H1 (cell line): ENCODE data around the gene NOM1. TPM values are rescaled to one million over a fixed set of nuclear protein-coding genes. Genes with fewer than 3 reads are reported as not detected.
A peak's percentile ranks its signal among the peaks of the same experiment; 100 is the strongest.

Source experiments
- CTCF ChIA-PET: fragments of 300-600 bp; sonication (Branson Sonifier 250); formaldehyde crosslinking; loops from one replicate; lab custom pipeline; 2021; ENCODE audit not compliant: partially characterized antibody; lab: Charles Lee
- POLR2A ChIA-PET: fragments of 300-600 bp; sonication (Branson Sonifier 250); formaldehyde crosslinking; loops from one replicate; lab custom pipeline; 2021; ENCODE audit warnings: inconsistent platforms; ENCODE audit not compliant: partially characterized antibody; lab: Charles Lee
- DNase-seq, 2 experiments: peaks; one replicate each; pipeline versions ENCODE4 v3.0.0 to v3.0.0-alpha.2; 2010 to 2022; ENCODE audit warnings: low spot score in 2 of 2, low read depth in 1 of 2, mixed read lengths in 1 of 2
- FAIRE-seq: peaks from 2 replicates; lab custom pipeline; 2011; peaks lifted over from hg19 to GRCh38; lab: Jason Lieb, UNC
- H2AFZ ChIP-seq: 2 replicates; pipeline ENCODE4 v1.8.1; 2012; ENCODE audit warnings: low read length, inconsistent platforms
- H2AK5ac ChIP-seq: 2 replicates; pipeline ENCODE4 v1.6.1; 2013; ENCODE audit warnings: low read depth, low read length
- H2BK120ac ChIP-seq: replicated peaks from 2 replicates; pipeline ENCODE3; 2013; ENCODE audit warnings: low read depth, low read length, inconsistent platforms
- H2BK12ac ChIP-seq: 2 replicates; pipeline ENCODE4 v1.6.1; 2013; ENCODE audit warnings: low read depth, low read length
- H2BK15ac ChIP-seq: 2 replicates; pipeline ENCODE4 v1.6.1; 2013; ENCODE audit warnings: low read length
- H2BK20ac ChIP-seq: 2 replicates; pipeline ENCODE4 v1.6.1; 2013; ENCODE audit warnings: low read length
- H2BK5ac ChIP-seq: 2 replicates; pipeline ENCODE4 v1.6.1; 2013; ENCODE audit warnings: low read depth, low read length
- H3K14ac ChIP-seq: 2 replicates; pipeline ENCODE4 v1.6.1; 2013; ENCODE audit warnings: inconsistent platforms; ENCODE audit not compliant: insufficient read length
- H3K18ac ChIP-seq: 2 replicates; pipeline ENCODE4 v1.6.1; 2013; ENCODE audit warnings: low read length; ENCODE audit errors: extremely low read depth
- H3K23ac ChIP-seq: 2 replicates; pipeline ENCODE4 v1.6.1; 2013; ENCODE audit warnings: inconsistent platforms; ENCODE audit not compliant: insufficient read length
- H3K23me2 ChIP-seq: 2 replicates; pipeline ENCODE4 v1.6.1; 2013; ENCODE audit warnings: low read depth, low read length
- H3K27ac ChIP-seq: 2 replicates; pipeline ENCODE4 v1.6.1; 2011; ENCODE audit warnings: low read depth, low read length, inconsistent platforms
- H3K27me3 ChIP-seq, 4 experiments: replicated peaks in 1 of 4; 1 replicate in 1 of 4; 2 replicates in 3 of 4; pipeline versions ENCODE4 v1.6.1 to v1.8.1; 2011 to 2013; ENCODE audit warnings: low read length in 3 of 4, mild to moderate bottlenecking in 3 of 4, inconsistent platforms in 2 of 4, mixed read lengths in 2 of 4, moderate library complexity in 1 of 4; ENCODE audit not compliant: control insufficient read depth in 3 of 4, insufficient read depth in 3 of 4; ENCODE audit errors: extremely low read depth in 1 of 4
- H3K36me3 ChIP-seq, 4 experiments: 2 replicates each; pipeline versions ENCODE4 v1.6.1 to v1.8.1; 2011 to 2013; ENCODE audit warnings: mild to moderate bottlenecking in 4 of 4, low read length in 3 of 4, moderate library complexity in 2 of 4, control low read depth in 1 of 4, inconsistent platforms in 1 of 4; ENCODE audit not compliant: insufficient read depth in 4 of 4, control insufficient read depth in 2 of 4
- H3K4ac ChIP-seq: replicated peaks from 2 replicates; pipeline ENCODE3; 2013; ENCODE audit warnings: low read length, low read depth, mixed read lengths, inconsistent platforms; ENCODE audit not compliant: insufficient read length
- H3K4me1 ChIP-seq, 4 experiments: replicated peaks in 1 of 4; 1 replicate in 1 of 4; 2 replicates in 3 of 4; pipeline versions ENCODE4 v1.6.1 to v1.8.1; 2011 to 2013; ENCODE audit warnings: low read length in 3 of 4, inconsistent platforms in 2 of 4, mixed read lengths in 1 of 4; ENCODE audit not compliant: insufficient read depth in 4 of 4, control insufficient read depth in 3 of 4
- H3K4me2 ChIP-seq, 2 experiments: 2 replicates each; pipeline versions ENCODE4 v1.6.1 to v1.8.1; 2011 to 2013; ENCODE audit warnings: low read depth in 2 of 2, low read length in 2 of 2, control low read depth in 1 of 2, inconsistent platforms in 1 of 2, mild to moderate bottlenecking in 1 of 2; ENCODE audit not compliant: insufficient read depth in 1 of 2
- H3K4me3 ChIP-seq, 4 experiments: fragments of 200-600, 300-600 bp in 1 of 4; sonication (generic), shearing (Covaris generic), sonication (Bioruptor Twin) in 1 of 4; 2 replicates each; pipeline versions ENCODE4 v1.5.1 to v1.8.1; 2011 to 2016; ENCODE audit warnings: low read length in 4 of 4, low read depth in 3 of 4, control low read depth in 2 of 4, inconsistent platforms in 2 of 4, mild to moderate bottlenecking in 2 of 4, mixed read lengths in 1 of 4, moderate library complexity in 1 of 4; ENCODE audit not compliant: insufficient read depth in 2 of 4; ENCODE audit errors: extremely low read depth in 1 of 4
- H3K56ac ChIP-seq: replicated peaks from 2 replicates; pipeline ENCODE3; 2013; ENCODE audit warnings: low read depth, mild to moderate bottlenecking, mixed read lengths, low read length, inconsistent platforms; ENCODE audit not compliant: insufficient read length
- H3K79me1 ChIP-seq: 2 replicates; pipeline ENCODE4 v1.6.1; 2013; ENCODE audit warnings: low read depth, low read length, control low read depth
- H3K79me2 ChIP-seq, 2 experiments: 2 replicates each; pipeline versions ENCODE4 v1.6.1 to v1.8.1; 2012 to 2013; ENCODE audit warnings: low read length in 2 of 2, mild to moderate bottlenecking in 2 of 2, inconsistent platforms in 1 of 2; ENCODE audit not compliant: insufficient read depth in 2 of 2, control insufficient read depth in 1 of 2
- H3K9ac ChIP-seq, 4 experiments: replicated peaks in 1 of 4; 1 replicate in 1 of 4; 2 replicates in 3 of 4; pipeline versions ENCODE4 v1.6.1 to v1.8.1; 2011 to 2013; ENCODE audit warnings: low read depth in 3 of 4, low read length in 3 of 4, control low read depth in 2 of 4, mild to moderate bottlenecking in 2 of 4, moderate library complexity in 2 of 4, inconsistent platforms in 1 of 4; ENCODE audit errors: extremely low read depth in 1 of 4
- H3K9me3 ChIP-seq, 2 experiments: 2 replicates each; pipeline versions ENCODE4 v1.6.1 to v1.8.1; 2012 to 2013; ENCODE audit warnings: mild to moderate bottlenecking in 2 of 2, moderate library complexity in 2 of 2, control low read depth in 1 of 2, inconsistent platforms in 1 of 2, low read depth in 1 of 2, low read length in 1 of 2, mixed read lengths in 1 of 2; ENCODE audit not compliant: insufficient read depth in 2 of 2
- H4K20me1 ChIP-seq, 2 experiments: replicated peaks in 1 of 2; 2 replicates each; pipeline versions ENCODE3 to v1.8.1; 2011 to 2013; ENCODE audit warnings: inconsistent platforms in 2 of 2, low read length in 2 of 2, mild to moderate bottlenecking in 1 of 2; ENCODE audit not compliant: insufficient read depth in 2 of 2, control insufficient read depth in 1 of 2
- H4K5ac ChIP-seq: 2 replicates; pipeline ENCODE4 v1.6.1; 2013; ENCODE audit warnings: low read length, low read depth, mixed read lengths, inconsistent platforms; ENCODE audit not compliant: insufficient read length
- H4K8ac ChIP-seq: 2 replicates; pipeline ENCODE4 v1.8.0; 2013; ENCODE audit warnings: mild to moderate bottlenecking, moderate library complexity, low read length, inconsistent platforms; ENCODE audit not compliant: insufficient read depth; ENCODE audit errors: extremely low read depth
- H4K91ac ChIP-seq: replicated peaks from 2 replicates; pipeline ENCODE3; 2013; ENCODE audit warnings: low read length, mixed read lengths, inconsistent platforms; ENCODE audit not compliant: insufficient read length
- CHD2 ChIP-seq: IDR thresholded peaks from 2 replicates; pipeline ENCODE4 v1.6.1; 2012; ENCODE audit warnings: low read length, improper control_type of control experiment
- RAD21 ChIP-seq, 2 experiments: IDR thresholded peaks in 1 of 2; conservative IDR thresholded peaks in 1 of 2; 2 replicates each; pipeline ENCODE4 v1.6.1; 2011; ENCODE audit warnings: low read depth in 2 of 2, low read length in 2 of 2, improper control_type of control experiment in 1 of 2, inconsistent platforms in 1 of 2, mild to moderate bottlenecking in 1 of 2, moderate library complexity in 1 of 2
- RXRA ChIP-seq: IDR thresholded peaks from 2 replicates; pipeline ENCODE4 v1.6.1; 2011; ENCODE audit warnings: low read depth, mild to moderate bottlenecking, low read length, moderate library complexity; ENCODE audit not compliant: insufficient read depth
- WGBS, 2 experiments: shearing (Covaris generic) in 1 of 2; methylation state at CpG; one replicate each; pipeline versions ENCODE4 v1.1.6 to v1.1.7; 2013 to 2015; ENCODE audit warnings: low lambda C conversion rate in 2 of 2, mixed read lengths in 2 of 2, inconsistent platforms in 1 of 2, low coverage in 1 of 2, missing lambda C conversion rate in 1 of 2; ENCODE audit not compliant: insufficient replicate concordance in 2 of 2, insufficient coverage in 1 of 2, insufficient read length in 1 of 2; ENCODE audit errors: extremely low coverage in 1 of 2, missing lambda C conversion rate in 1 of 2; 5-methylcytosine and 5-hydroxymethylcytosine counted together
- polyA plus RNA-seq, 7 experiments: library from polyadenylated mRNA; depleted of rRNA in 3 of 7; stranded (reverse) in 5 of 7; unstranded in 2 of 7; fragments of >200 nt in 5 of 7; fragments of 200-250 nt in 2 of 7; gene quantifications; 1 replicate in 5 of 7; 2 replicates in 1 of 7; 4 replicates in 1 of 7; pipeline versions ENCODE4 v1.2.1 to v1.2.3, GENCODE V29; 2011 to 2013; ENCODE audit warnings: missing spikeins in 2 of 7, mixed read lengths in 2 of 7
- total RNA-seq: library from RNA; stranded (reverse); fragmentation: NEBNext Ultra II Directional; extraction: Animal tissue kit (Norgen Biotek cat#: 25700); gene quantifications from 2 replicates; pipeline ENCODE4 v1.2.1, GENCODE V29; 2021

Gene NOM1
- total and polyA plus RNA-seq, 2 of the 8 experiments (the other 6 are each of a cell fraction or from before 2014, with no cell fraction given) = 10.6 to 29.1 TPM

- no peak overlapping the region for H2BK12ac ChIP-seq
- WGBS, 2 experiments = 93% methylated on average over 3 of the region's 3 CpGs; no CpG with 5 or more reads in 1 of the 2 experiments
- no peak overlapping the region for H3K14ac ChIP-seq
- H2BK15ac ChIP-seq = no peak overlapping the region
- H3K79me1 ChIP-seq = no peaks in the 10 kb centered on the region
- no peak for FAIRE-seq
- no peak overlapping the region for H3K4me2 ChIP-seq
- no peaks in the 10 kb centered on the region for H3K4me1 ChIP-seq
- no peaks in the 10 kb centered on the region for H3K27me3 ChIP-seq
- no peak for DNase-seq
- POLR2A ChIA-PET = interaction anchor here (2.4 kb wide), 1 partner anchor 18 kb away, joined by 7 read pairs; no protein-coding TSS in a partner anchor
- no peak overlapping the region for H3K4me3 ChIP-seq
- H3K23me2 ChIP-seq = no peaks in the 10 kb centered on the region
- no peak overlapping the region for H2BK20ac ChIP-seq
- H3K23ac ChIP-seq = no peak overlapping the region
- no peak overlapping the region for H2BK5ac ChIP-seq
- H3K27ac ChIP-seq = no peak overlapping the region
- TF ChIP-seq RXRA = no peak
- TF ChIP-seq RAD21 (IDR thresholded peaks at IDR 0.05 in 1 of 2, conservative IDR thresholded peaks at IDR 0.05 in 1 of 2; ENCODE audit: low read depth in 2 of 2, low read length in 2 of 2) = peak in 1 of 2 experiments; percentile 30; a peak in 3 of 4 replicates
- TF ChIP-seq CHD2 = no peak
- TF ChIP-seq, all 59 proteins: peak for 1
- Histone ChIP-seq H3K79me2 (no peaks in the 10 kb centered on the region), H4K20me1 (peaks cover 7 to 12% of the 10 kb centered on the region in 2 experiments), H4K91ac (no peak overlapping the region), H3K4ac (no peak overlapping the region), H3K9me3 (no peaks in the 10 kb centered on the region), H2BK120ac (no peak overlapping the region), H3K36me3 (peaks cover 6 to 51% (median 40%) of the 10 kb centered on the region in 4 experiments; a peak in 7 of 8 replicates), H4K8ac (no peak overlapping the region), H4K5ac (no peak overlapping the region), H3K18ac (no peak overlapping the region), H3K56ac (no peak overlapping the region), H2AFZ (no peak overlapping the region), H2AK5ac (no peak overlapping the region), H3K9ac (no peak overlapping the region)
- CTCF ChIA-PET = interaction anchor here (0.6 to 4.5 kb wide), 18 partner anchors 8 to 1436 kb away, joined by 3 to 32 read pairs (median 4); no protein-coding TSS in a partner anchor
These were observed 20.5 kb downstream of the NOM1 start for GRCh38 chr7:156969972-156970420.
